Measurements from ENCODE around the gene GADD45A.

GRCh38 chr1:67677408-67677807, 7.6 kb upstream of the GADD45A start:
- TF ChIP-seq CTCF (IDR thresholded peaks at IDR 0.05) (no peak), YY1 (IDR thresholded peaks at IDR 0.05; ENCODE audit: low read depth) (no peak), EP300 (IDR thresholded peaks at IDR 0.05; ENCODE audit: borderline replicate concordance in 1 of 2, low read depth in 1 of 2, low read length in 1 of 2) (no peak)

All from SK-N-SH (cell line).